Astrocyte (in vitro differentiated cells and primary cell): ENCODE data around the gene RPP30. TPM values are rescaled to one million over a fixed set of nuclear protein-coding genes. Genes with fewer than 3 reads are reported as not detected.

Experiments used
- DNase-seq: peaks from one replicate; pipeline ENCODE4 v3.0.0-alpha.2; 2010; ENCODE audit warnings: low read depth
- FAIRE-seq: peaks from 2 replicates; lab custom pipeline; 2011; peaks lifted over from hg19 to GRCh38; lab: Jason Lieb, UNC
- H2AFZ ChIP-seq: 2 replicates; pipeline ENCODE4 v1.6.0; 2012; ENCODE audit warnings: low read depth, low read length, inconsistent platforms
- H3K27ac ChIP-seq: 2 replicates; pipeline ENCODE4 v1.5.1; 2011; ENCODE audit warnings: low read depth, low read length, inconsistent platforms
- H3K27me3 ChIP-seq: 2 replicates; pipeline ENCODE4 v1.6.0; 2011; ENCODE audit warnings: low read length, inconsistent platforms; ENCODE audit not compliant: insufficient read depth
- H3K36me3 ChIP-seq: 2 replicates; pipeline ENCODE4 v1.5.1; 2011; ENCODE audit warnings: low read length, inconsistent platforms; ENCODE audit not compliant: insufficient read depth
- H3K4me1 ChIP-seq: 2 replicates; pipeline ENCODE4 v1.5.1; 2011; ENCODE audit warnings: low read length, inconsistent platforms; ENCODE audit not compliant: insufficient read depth
- H3K4me2 ChIP-seq: 2 replicates; pipeline ENCODE4 v1.6.0; 2012; ENCODE audit warnings: low read length, inconsistent platforms
- H3K4me3 ChIP-seq: 2 replicates; pipeline ENCODE4 v1.5.1; 2011; ENCODE audit warnings: low read depth, mild to moderate bottlenecking, low read length, inconsistent platforms; ENCODE audit not compliant: insufficient read depth
- H3K79me2 ChIP-seq: 2 replicates; pipeline ENCODE4 v1.6.0; 2012; ENCODE audit warnings: mild to moderate bottlenecking, low read length, inconsistent platforms; ENCODE audit not compliant: insufficient read depth
- H3K9ac ChIP-seq: 2 replicates; pipeline ENCODE4 v1.6.0; 2012; ENCODE audit warnings: mild to moderate bottlenecking, low read length, inconsistent platforms
- H3K9me3 ChIP-seq: 2 replicates; pipeline ENCODE4 v1.5.1; 2012; ENCODE audit warnings: low read depth, mild to moderate bottlenecking, low read length, inconsistent platforms; ENCODE audit not compliant: insufficient read depth
- H4K20me1 ChIP-seq: 2 replicates; pipeline ENCODE4 v1.6.0; 2012; ENCODE audit warnings: low read length, inconsistent platforms; ENCODE audit not compliant: insufficient read depth
- H3K27ac Mint-ChIP-seq: one replicate; pipeline ENCODE4 v1.8.0; 2021; ENCODE audit warnings: mild to moderate bottlenecking, mixed read lengths; ENCODE audit not compliant: unreplicated experiment
- H3K27me3 Mint-ChIP-seq: one replicate; pipeline ENCODE4 v1.8.0; 2021; ENCODE audit warnings: low read depth, mixed read lengths; ENCODE audit not compliant: unreplicated experiment
- H3K36me3 Mint-ChIP-seq: one replicate; pipeline ENCODE4 v1.8.0; 2021; ENCODE audit warnings: low read depth, mixed read lengths; ENCODE audit not compliant: unreplicated experiment
- H3K4me1 Mint-ChIP-seq: one replicate; pipeline ENCODE4 v1.8.0; 2021; ENCODE audit warnings: low read depth, mixed read lengths; ENCODE audit not compliant: unreplicated experiment
- H3K4me3 Mint-ChIP-seq: one replicate; pipeline ENCODE4 v1.8.0; 2021; ENCODE audit warnings: mild to moderate bottlenecking, moderate library complexity, mixed read lengths; ENCODE audit not compliant: unreplicated experiment
- H3K9me3 Mint-ChIP-seq: one replicate; pipeline ENCODE4 v1.8.0; 2021; ENCODE audit warnings: mild to moderate bottlenecking, mixed read lengths; ENCODE audit not compliant: unreplicated experiment
- CTCF ChIP-seq: IDR thresholded peaks from 2 replicates; pipeline ENCODE4 v1.5.1; 2011; ENCODE audit warnings: low read depth, mild to moderate bottlenecking, inconsistent platforms, low read length, moderate library complexity; ENCODE audit not compliant: insufficient read depth
- EZH2 ChIP-seq: IDR thresholded peaks from 2 replicates; pipeline ENCODE4 v1.6.1; 2012; ENCODE audit warnings: mild to moderate bottlenecking, low read length, inconsistent platforms; ENCODE audit not compliant: insufficient read depth
- total RNA-seq: library from RNA; stranded (reverse); gene quantifications from 2 replicates; pipeline ENCODE4 v1.2.1, GENCODE V29; 2021

RPP30 gene
- total RNA-seq, 1 donor from 2014 or later, result 32.0 TPM

GRCh38 chr10:90920986-90921666 is 49.4 kb downstream of the RPP30 start, which contains the start of gene ANKRD1:
Gene ANKRD1 (minus strand): TSS chr10:90921087. CDS start chr10:90921027, 60 bp downstream.
- Histone ChIP-seq H3K9ac (peak within 1 kb of the TSS; percentile 68), H3K27ac (peak within 1 kb of the TSS; percentile 71), H3K9me3 (no peaks in the 10 kb centered on the region), H3K36me3 (no peaks in the 10 kb centered on the region), H3K4me2 (peak within 1 kb of the TSS; percentile 78), H3K79me2 (peaks cover 12% of the 10 kb centered on the region), H3K4me1 (peaks cover 16% of the 10 kb centered on the region), H3K27me3 (no peaks in the 10 kb centered on the region), H2AFZ (peak within 1 kb of the TSS; percentile 0), H4K20me1 (no peaks in the 10 kb centered on the region), H3K4me3 (peak within 1 kb of the TSS; percentile 58)
- Mint-ChIP-seq H3K27me3 (no peaks in the 10 kb centered on the region), H3K4me3 (peak within 1 kb of the TSS; percentile 94), H3K36me3 (peaks cover 10% of the 10 kb centered on the region), H3K9me3 (no peaks in the 10 kb centered on the region), H3K27ac (peak within 1 kb of the TSS; percentile 98), H3K4me1 (peaks cover 16% of the 10 kb centered on the region)
- peak; percentile 95 for FAIRE-seq
- DNase-seq, result peak; percentile 95
- TF ChIP-seq CTCF (no peak), EZH2 (no peak)

- H3K36me3 Mint-ChIP-seq, result peaks cover 6% of the 10 kb centered on the region
- no peaks in the 10 kb centered on the region for H3K9me3 Mint-ChIP-seq
- H3K9me3 ChIP-seq, result no peaks in the 10 kb centered on the region
- no peak overlapping the region for H3K9ac ChIP-seq
- no peak overlapping the region for H2AFZ ChIP-seq
- peaks cover 16% of the 10 kb centered on the region for H3K4me1 Mint-ChIP-seq
- no peaks in the 10 kb centered on the region for H3K27me3 ChIP-seq
- H3K4me3 ChIP-seq, result no peak overlapping the region
- H3K36me3 ChIP-seq, result no peaks in the 10 kb centered on the region
- H3K4me3 Mint-ChIP-seq, result peak overlapping the region; percentile 11
- H3K4me2 ChIP-seq, result no peak overlapping the region
- H3K79me2 ChIP-seq, result peaks cover 12% of the 10 kb centered on the region
- DNase-seq (no peak), FAIRE-seq (no peak)
- H3K4me1 ChIP-seq, result peaks cover 16% of the 10 kb centered on the region
- H3K27ac ChIP-seq, result peak overlapping the region; percentile 71
- peak overlapping the region; percentile 98 for H3K27ac Mint-ChIP-seq
- H3K27me3 Mint-ChIP-seq, result no peaks in the 10 kb centered on the region
- H4K20me1 ChIP-seq, result no peaks in the 10 kb centered on the region
- TF ChIP-seq EZH2, result no peak
- TF ChIP-seq CTCF, result no peak
Measured at GRCh38 chr10:90921906-90922305, 50.1 kb downstream of the RPP30 start.

GRCh38 chr10:90923111-90923731 is 51.4 kb downstream of the RPP30 start:
- H3K4me3 ChIP-seq, result no peak overlapping the region
- Mint-ChIP-seq H3K9me3 (no peaks in the 10 kb centered on the region), H3K27ac (no peak overlapping the region), H3K4me3 (no peak overlapping the region), H3K36me3 (peaks cover 6% of the 10 kb centered on the region), H3K27me3 (no peaks in the 10 kb centered on the region), H3K4me1 (peaks cover 16% of the 10 kb centered on the region)
- H4K20me1 ChIP-seq, result no peaks in the 10 kb centered on the region
- no peaks in the 10 kb centered on the region for H3K9me3 ChIP-seq
- H3K4me1 ChIP-seq, result peaks cover 16% of the 10 kb centered on the region
- FAIRE-seq (no peak), DNase-seq (no peak)
- TF ChIP-seq EZH2, result no peak
- no peak for TF ChIP-seq CTCF
- no peak overlapping the region for H3K4me2 ChIP-seq
- H3K79me2 ChIP-seq, result peaks cover 12% of the 10 kb centered on the region
- no peak overlapping the region for H3K27ac ChIP-seq
- H3K36me3 ChIP-seq, result no peaks in the 10 kb centered on the region
- H2AFZ ChIP-seq, result no peak overlapping the region
- H3K27me3 ChIP-seq, result no peaks in the 10 kb centered on the region
- no peak overlapping the region for H3K9ac ChIP-seq
